Esophagus squamous epithelium (tissue), 5 donors: ENCODE measurements around the gene SPEG. TPM values are rescaled to one million over a fixed set of nuclear protein-coding genes. Genes with fewer than 3 reads are reported as not detected.

ENCODE experiments used
- DNase-seq: peaks from one replicate; lab custom pipeline; 2025; lab: John Stamatoyannopoulos, UW
- H3K27ac ChIP-seq, 4 donors: fragments of 200-600 bp; sonication (generic); one replicate each; pipeline ENCODE4 v1.5.1; 2016 to 2019; ENCODE audit warnings: mild to moderate bottlenecking in 1 of 4
- H3K27me3 ChIP-seq, 4 donors: fragments of 200-600 bp; sonication (generic); 1 replicate in 3 of 4; 2 replicates in 1 of 4; pipeline versions ENCODE4 v1.5.1 to v1.6.0; 2017 to 2021; ENCODE audit warnings: antibody characterized with exemption in 1 of 4
- H3K36me3 ChIP-seq, 3 donors: fragments of 200-600 bp; sonication (generic); one replicate each; pipeline ENCODE4 v1.5.1; 2016 to 2019
- H3K4me1 ChIP-seq, 3 donors: fragments of 200-600 bp; sonication (generic); one replicate each; pipeline ENCODE4 v1.5.1; 2017 to 2019
- H3K4me3 ChIP-seq, 4 donors: fragments of 200-600 bp; sonication (generic); 1 replicate in 3 of 4; 2 replicates in 1 of 4; pipeline ENCODE4 v1.5.1; 2016 to 2019; ENCODE audit warnings: mild to moderate bottlenecking in 2 of 4, moderate library complexity in 1 of 4
- H3K9me3 ChIP-seq, 3 donors: fragments of 200-600 bp; sonication (generic); one replicate each; pipeline ENCODE4 v1.5.1; 2016 to 2019
- CTCF ChIP-seq, 6 experiments: fragments of 450-650 bp in 4 of 6; fragments of 200-600 bp in 2 of 6; sonication (generic) in 2 of 6; IDR thresholded peaks; one replicate each; pipeline ENCODE4 v1.5.1; 2016 to 2019; ENCODE audit warnings: antibody characterized with exemption in 6 of 6, mild to moderate bottlenecking in 4 of 6, moderate library complexity in 4 of 6
- POLR2A ChIP-seq, 4 donors: fragments of 450-650 bp; IDR thresholded peaks; one replicate each; pipeline ENCODE4 v1.6.1; 2017; ENCODE audit warnings: antibody characterized with exemption in 4 of 4, mild to moderate bottlenecking in 4 of 4, moderate library complexity in 3 of 4
- WGBS, 2 donors: methylation state at CpG; one replicate each; pipeline ENCODE4 v1.1.5; 2018; 5-methylcytosine and 5-hydroxymethylcytosine counted together
- intact Hi-C: fragments of 100-400 bp; cut with DNase I; formaldehyde crosslinking; loops from one replicate; pipeline ENCODE4 v1.15.0; 2022
- total RNA-seq, 4 donors: library from RNA; depleted of rRNA; stranded (reverse); fragments of >200 nt; gene quantifications; one replicate each; pipeline ENCODE4 v1.1.0, GENCODE V29; 2016
- donor health status: DM: yes; HTN: yes; CAD: no.

The SPEG gene
- total RNA-seq, 4 donors from 2014 or later: 3.8 to 29.0 (median 5.0) TPM

- Histone ChIP-seq H3K27me3 (peaks cover 0 to 59% (median 5%) of the 10 kb centered on the region in 4 donors), H3K27ac (peak overlapping the region; percentile 71 to 87 (median 85)), H3K4me1 (peaks cover 0 to 31% (median 0%) of the 10 kb centered on the region in 3 donors), H3K4me3 (peak overlapping the region; percentile 26 to 56 (median 46)), H3K36me3 (no peaks in the 10 kb centered on the region), H3K9me3 (no peaks in the 10 kb centered on the region)
- DNase-seq: no peak
- 80 to 82% methylated on average over 12 to 14 of the region's 17 CpGs for WGBS, 2 donors
- no peak for TF ChIP-seq CTCF (IDR thresholded peaks at IDR 0.05)
- TF ChIP-seq POLR2A (IDR thresholded peaks at IDR 0.05): no peak
- intact Hi-C loops: no loop called here
Measured at GRCh38 chr2:219421323-219421722, 13.3 kb upstream of the SPEG start.

- peak overlapping the region in 3 of 4 donors; percentile 46 to 47 (median 46) for H3K4me3 ChIP-seq
- DNase-seq: no peak
Measured at GRCh38 chr2:219422952-219423534, 11.6 kb upstream of the SPEG start.

GRCh38 chr2:219423652-219424377 is 10.8 kb upstream of the SPEG start:
- Histone ChIP-seq H3K36me3 (no peaks in the 10 kb centered on the region), H3K27ac (peak overlapping the region in 3 of 4 donors; percentile 60 to 86 (median 61)), H3K4me1 (peaks cover 0 to 8% (median 0%) of the 10 kb centered on the region in 3 donors), H3K9me3 (no peaks in the 10 kb centered on the region), H3K4me3 (peak overlapping the region in 3 of 4 donors; percentile 46 to 47 (median 46)), H3K27me3 (peaks cover 0 to 39% (median 1%) of the 10 kb centered on the region in 4 donors)
- TF ChIP-seq CTCF (IDR thresholded peaks at IDR 0.05) (no peak), POLR2A (IDR thresholded peaks at IDR 0.05) (no peak)
- intact Hi-C loops: no loop called here
- no peak for DNase-seq
- WGBS, 2 donors: 64 to 79% methylated on average over 10 of the region's 14 CpGs

More at GRCh38 chr2:219422952-219423534, 11.6 kb upstream of the SPEG start:
- Histone ChIP-seq H3K9me3 (no peaks in the 10 kb centered on the region), H3K36me3 (no peaks in the 10 kb centered on the region), H3K27me3 (peaks cover 0 to 47% (median 4%) of the 10 kb centered on the region in 4 donors), H3K27ac (peak overlapping the region in 3 of 4 donors; percentile 70 to 86 (median 84)), H3K4me1 (peaks cover 0 to 16% (median 0%) of the 10 kb centered on the region in 3 donors)
- no peak for TF ChIP-seq CTCF (IDR thresholded peaks at IDR 0.05)
- WGBS, 2 donors: 47 to 76% methylated on average over 5 to 6 of the region's 8 CpGs
- intact Hi-C loops: no loop called here

- peak overlapping the region in 3 of 4 donors; percentile 53 to 86 (median 72) for H3K27ac ChIP-seq
- no peak overlapping the region for H3K4me3 ChIP-seq
- peaks cover 0 to 23% (median 0%) of the 10 kb centered on the region in 4 donors for H3K27me3 ChIP-seq
- TF ChIP-seq POLR2A (IDR thresholded peaks at IDR 0.05) (no peak), CTCF (IDR thresholded peaks at IDR 0.05) (no peak)
- H3K36me3 ChIP-seq: no peaks in the 10 kb centered on the region
- intact Hi-C loops: no loop called here
- WGBS, 2 donors: 90% methylated on average over 2 to 4 of the region's 8 CpGs
- H3K4me1 ChIP-seq: peaks cover 0 to 9% (median 0%) of the 10 kb centered on the region in 3 donors
- H3K9me3 ChIP-seq: no peaks in the 10 kb centered on the region
- no peak for DNase-seq
Measured at GRCh38 chr2:219425238-219426067, 9.2 kb upstream of the SPEG start.
